ENCODE results near the gene DDOST.
"Not testable (repeated sequence)": the region's sequence is repeated elsewhere in the genome, so short reads cannot be mapped to it uniquely, and the experiment has no call there.

GRCh38 chr1:20673626-20674025, 12.5 kb upstream of the DDOST start:
- TF ChIP-seq CTCF (IDR thresholded peaks at IDR 0.05); MXI1 (IDR thresholded peaks at IDR 0.05; ENCODE audit: low read depth, low read length): not testable (repeated sequence)

All from SK-N-SH (cell line).